ENCODE results near the gene PPP1R13B. TPM values are rescaled to one million over a fixed set of nuclear protein-coding genes. Genes with fewer than 3 reads are reported as not detected.

PPP1R13B gene
- total RNA-seq, 1 experiment from 2014 or later: 17.8 TPM

- BruUV-seq (replicated peaks): no TSS peak
- TF ChIP-seq CBX3 (IDR thresholded peaks at IDR 0.05; ENCODE audit: low read depth) (no peak), SRF (IDR thresholded peaks at IDR 0.05; ENCODE audit: low read depth) (no peak), EZH2 (IDR thresholded peaks at IDR 0.05) (no peak), POLR2A (IDR thresholded peaks at IDR 0.05; ENCODE audit: borderline replicate concordance, extremely low read depth, insufficient read depth, insufficient read length) (no peak), ZFX (IDR thresholded peaks at IDR 0.05) (no peak), YY1 (IDR thresholded peaks at IDR 0.05; ENCODE audit: extremely low read depth, insufficient replicate concordance, low read depth, low read length) (no peak), SIN3A (IDR thresholded peaks at IDR 0.05; ENCODE audit: low read depth) (no peak), ATF3 (IDR thresholded peaks at IDR 0.05) (no peak), CEBPB (IDR thresholded peaks at IDR 0.05; ENCODE audit: low read depth) (no peak), ZNF274 (IDR thresholded peaks at IDR 0.05; ENCODE audit: low read depth, low read length) (no peak), JUND (IDR thresholded peaks at IDR 0.05) (no peak), REST (IDR thresholded peaks at IDR 0.05; ENCODE audit: low read depth) (no peak), POLR2AphosphoS5 (IDR thresholded peaks at IDR 0.05; ENCODE audit: low read depth, low read length) (no peak), FOSL1 (IDR thresholded peaks at IDR 0.05; ENCODE audit: low read depth) (no peak), SP1 (IDR thresholded peaks at IDR 0.05; ENCODE audit: low read depth) (no peak)
- TF ChIP-seq, protein P1, sequence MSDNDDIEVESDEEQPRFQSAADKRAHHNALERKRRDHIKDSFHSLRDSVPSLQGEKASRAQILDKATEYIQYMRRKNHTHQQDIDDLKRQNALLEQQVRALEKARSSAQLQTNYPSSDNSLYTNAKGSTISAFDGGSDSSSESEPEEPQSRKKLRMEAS (IDR thresholded peaks at IDR 0.05): no peak
- TF ChIP-seq, protein P2, sequence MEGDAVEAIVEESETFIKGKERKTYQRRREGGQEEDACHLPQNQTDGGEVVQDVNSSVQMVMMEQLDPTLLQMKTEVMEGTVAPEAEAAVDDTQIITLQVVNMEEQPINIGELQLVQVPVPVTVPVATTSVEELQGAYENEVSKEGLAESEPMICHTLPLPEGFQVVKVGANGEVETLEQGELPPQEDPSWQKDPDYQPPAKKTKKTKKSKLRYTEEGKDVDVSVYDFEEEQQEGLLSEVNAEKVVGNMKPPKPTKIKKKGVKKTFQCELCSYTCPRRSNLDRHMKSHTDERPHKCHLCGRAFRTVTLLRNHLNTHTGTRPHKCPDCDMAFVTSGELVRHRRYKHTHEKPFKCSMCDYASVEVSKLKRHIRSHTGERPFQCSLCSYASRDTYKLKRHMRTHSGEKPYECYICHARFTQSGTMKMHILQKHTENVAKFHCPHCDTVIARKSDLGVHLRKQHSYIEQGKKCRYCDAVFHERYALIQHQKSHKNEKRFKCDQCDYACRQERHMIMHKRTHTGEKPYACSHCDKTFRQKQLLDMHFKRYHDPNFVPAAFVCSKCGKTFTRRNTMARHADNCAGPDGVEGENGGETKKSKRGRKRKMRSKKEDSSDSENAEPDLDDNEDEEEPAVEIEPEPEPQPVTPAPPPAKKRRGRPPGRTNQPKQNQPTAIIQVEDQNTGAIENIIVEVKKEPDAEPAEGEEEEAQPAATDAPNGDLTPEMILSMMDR (IDR thresholded peaks at IDR 0.05 in 2 of 3, conservative IDR thresholded peaks at IDR 0.05 in 1 of 3; ENCODE audit: borderline replicate concordance in 1 of 3, insufficient read depth in 1 of 3, low read depth in 2 of 3, low read length in 2 of 3): no peak
- Histone ChIP-seq H3K9ac (ENCODE audit: low read length) (no peak overlapping the region), H3K27me3 (ENCODE audit: insufficient read depth, low read length) (no peaks in the 10 kb centered on the region), H2AFZ (ENCODE audit: low read depth, low read length, poor library complexity, severe bottlenecking) (no peak overlapping the region), H3K4me1 (ENCODE audit: control insufficient read depth in 1 of 2, insufficient read depth in 2 of 2, low read length in 2 of 2) (no peaks in the 10 kb centered on the region), H3K4me3 (replicated peaks in 1 of 2; ENCODE audit: low read depth in 1 of 2, low read length in 2 of 2) (no peak overlapping the region), H4K20me1 (ENCODE audit: insufficient read depth) (no peaks in the 10 kb centered on the region), H3K9me2 (ENCODE audit: insufficient read depth) (no peaks in the 10 kb centered on the region), H3K9me3 (ENCODE audit: control insufficient read depth in 1 of 2, insufficient read depth in 1 of 2, low read depth in 1 of 2, low read length in 2 of 2) (no peaks in the 10 kb centered on the region), H3K79me2 (ENCODE audit: insufficient read depth, low read length) (no peaks in the 10 kb centered on the region), H3K4me2 (ENCODE audit: low read length) (no peak overlapping the region), H3K27ac (ENCODE audit: low read depth, low read length) (no peak overlapping the region), H3K36me3 (ENCODE audit: control insufficient read depth in 1 of 2, insufficient read depth in 2 of 2, low read length in 2 of 2) (no peaks in the 10 kb centered on the region)
- DNase-seq (ENCODE audit: low read depth, low spot score) (no peak), ATAC-seq (no peak)
- intact Hi-C loops (cut with micrococcal nuclease): no loop called here
- RAD21 ChIA-PET (ENCODE audit: low non-redundant PET in 1 of 2, low total read pairs in 2 of 2, uncharacterized antibody in 2 of 2, unreplicated experiment in 2 of 2): no interaction called here
- POLR2A ChIA-PET: no interaction called here
- CTCF ChIA-PET: no interaction called here
Observed at GRCh38 chr14:103767336-103767894, 80.0 kb downstream of the PPP1R13B start.
